ENCODE results near the gene AGAP6. TPM values are rescaled to one million over a fixed set of nuclear protein-coding genes. Genes with fewer than 3 reads are reported as not detected.
"Not testable (repeated sequence)": the region's sequence is repeated elsewhere in the genome, so short reads cannot be mapped to it uniquely, and the experiment has no call there.

AGAP6 gene
- total and polyA plus RNA-seq, 2 experiments from 2014 or later, result 12.9 to 13.3 TPM

GRCh38 chr10:50020451-50021024 lies 32.3 kb downstream of the AGAP6 start:
- not testable (repeated sequence) for H3K4me3 Mint-ChIP-seq; H3K36me3 Mint-ChIP-seq (ENCODE audit: low read depth); ATAC-seq; H3K27ac Mint-ChIP-seq; H3K4me3 ChIP-seq; H3K9me3 Mint-ChIP-seq; H3K27me3 Mint-ChIP-seq (ENCODE audit: insufficient read depth, low read depth, poor library complexity); H3K27me3 ChIP-seq (ENCODE audit: insufficient read depth); H3K27ac ChIP-seq (ENCODE audit: low read depth); H3K36me3 ChIP-seq (ENCODE audit: insufficient read depth); H3F3A ChIP-seq (replicated peaks; ENCODE audit: low read depth); H3K4me1 ChIP-seq (ENCODE audit: insufficient read depth); H3K9me2 ChIP-seq (ENCODE audit: insufficient read depth); H3K4me1 Mint-ChIP-seq; H3K4me2 ChIP-seq; H2AFZ ChIP-seq; H3K79me2 ChIP-seq (replicated peaks; ENCODE audit: insufficient read depth); DNase-seq (ENCODE audit: low spot score); H4K20me1 ChIP-seq (replicated peaks; ENCODE audit: insufficient read depth)

- no peaks in the 10 kb centered on the region for H3F3A ChIP-seq (replicated peaks; ENCODE audit: low read depth)
- no peak for DNase-seq (ENCODE audit: low spot score)
- Mint-ChIP-seq H3K27ac (no peak overlapping the region), H3K27me3 (ENCODE audit: insufficient read depth, low read depth, poor library complexity) (peaks cover 8% of the 10 kb centered on the region), H3K4me3 (no peak overlapping the region), H3K36me3 (ENCODE audit: low read depth) (no peaks in the 10 kb centered on the region), H3K9me3 (no peaks in the 10 kb centered on the region), H3K4me1 (no peaks in the 10 kb centered on the region)
- H3K36me3 ChIP-seq (ENCODE audit: insufficient read depth), result no peaks in the 10 kb centered on the region
- H3K4me3 ChIP-seq, result no peak overlapping the region
- H3K27me3 ChIP-seq (ENCODE audit: insufficient read depth), result peaks cover 4% of the 10 kb centered on the region; the same call in 1 of the 2 replicates
- no peak overlapping the region for H3K4me2 ChIP-seq
- no peak for ATAC-seq
- no peaks in the 10 kb centered on the region for H3K79me2 ChIP-seq (replicated peaks; ENCODE audit: insufficient read depth)
- no peaks in the 10 kb centered on the region for H3K4me1 ChIP-seq (ENCODE audit: insufficient read depth)
- H3K9me2 ChIP-seq (ENCODE audit: insufficient read depth), result no peaks in the 10 kb centered on the region; the same call in 1 of the 2 replicates
- H3K27ac ChIP-seq (ENCODE audit: low read depth), result no peak overlapping the region
- no peak overlapping the region for H2AFZ ChIP-seq
- no peaks in the 10 kb centered on the region for H4K20me1 ChIP-seq (replicated peaks; ENCODE audit: insufficient read depth)
- TF ChIP-seq NANOG (IDR thresholded peaks at IDR 0.05; ENCODE audit: borderline replicate concordance), result no peak
- TF ChIP-seq EZH2phosphoT487 (IDR thresholded peaks at IDR 0.05; ENCODE audit: unreplicated experiment), result no peak
- no peak for TF ChIP-seq ZNF114 (CRISPR knock-in tag; IDR thresholded peaks at IDR 0.05)
- no peak for TF ChIP-seq ETS1 (IDR thresholded peaks at IDR 0.05)
- no peak for TF ChIP-seq CTCF (conservative IDR thresholded peaks at IDR 0.05; ENCODE audit: low read depth in 2 of 2)
- no peak for TF ChIP-seq STAT1 (IDR thresholded peaks at IDR 0.05; ENCODE audit: unreplicated experiment)
- TF ChIP-seq CREB1 (CRISPR knock-in tag; IDR thresholded peaks at IDR 0.05; ENCODE audit: low read depth), result no peak
- TF ChIP-seq ZNF462 (CRISPR knock-in tag; IDR thresholded peaks at IDR 0.05), result no peak
- TF ChIP-seq REST (IDR thresholded peaks at IDR 0.05; ENCODE audit: unreplicated experiment), result no peak
These were observed 33.4 kb downstream of the AGAP6 start for GRCh38 chr10:50021646-50022045.
